ENCODE measurements around the gene KCND1.
"Not testable (repeated sequence)": the region's sequence is repeated elsewhere in the genome, so short reads cannot be mapped to it uniquely, and the experiment has no call there.

The KCND1 gene

DNA sequence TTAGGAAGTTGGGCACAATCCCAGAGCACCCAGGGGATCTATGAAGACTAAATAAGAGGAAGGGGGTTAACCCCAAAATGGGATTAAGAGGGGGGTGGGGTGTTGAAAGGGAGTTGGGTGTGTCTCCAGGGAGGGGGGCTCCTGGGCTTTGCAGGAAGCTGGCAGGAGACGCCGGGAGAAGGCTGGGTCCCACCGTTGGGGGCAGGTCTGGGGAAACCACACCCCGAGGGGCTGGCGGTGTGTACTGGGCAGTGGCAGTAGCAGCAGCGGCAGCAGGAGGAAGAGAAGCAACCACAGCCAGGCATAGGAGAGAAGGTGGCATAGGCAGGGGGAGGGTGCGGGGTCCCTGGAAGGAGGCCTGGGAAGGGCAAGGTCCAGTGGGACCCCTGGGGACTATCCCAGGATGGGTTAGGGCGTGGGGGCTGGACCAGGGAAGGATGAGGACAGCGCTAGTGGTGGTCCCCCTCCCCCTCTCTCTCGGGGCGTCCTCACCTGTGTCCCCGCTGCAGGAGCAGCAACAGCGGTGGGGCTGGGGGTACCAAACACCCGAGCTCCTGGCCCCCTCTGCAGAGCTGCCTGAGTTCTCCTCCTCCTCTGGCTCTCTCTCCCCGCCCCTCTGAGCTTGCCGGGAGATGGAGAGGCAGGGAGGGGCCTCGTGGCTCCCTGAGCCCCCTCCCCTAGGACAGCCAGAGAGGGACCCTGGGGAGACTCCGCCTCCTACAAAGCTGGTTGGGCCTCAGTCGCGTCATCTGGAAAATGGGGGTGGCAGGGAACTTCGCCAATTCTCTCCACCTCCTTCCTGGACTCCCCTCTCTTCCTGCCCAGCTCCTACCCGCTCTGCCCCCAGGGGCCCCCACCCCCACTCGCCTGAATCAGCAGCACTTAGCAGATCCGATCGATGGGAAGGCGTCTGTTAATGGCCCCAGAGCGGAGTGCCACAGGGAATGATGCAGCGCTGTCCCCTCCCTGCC is at the start of gene KCND1:
Gene KCND1 (minus strand): TSS at position 596 of the 971 bp plus-strand sequence. CDS start 1,573 bp downstream, outside the sequence.
- DNase-seq (ENCODE audit: low read depth in 2 of 2, low spot score in 1 of 2), result no peak

DNA sequence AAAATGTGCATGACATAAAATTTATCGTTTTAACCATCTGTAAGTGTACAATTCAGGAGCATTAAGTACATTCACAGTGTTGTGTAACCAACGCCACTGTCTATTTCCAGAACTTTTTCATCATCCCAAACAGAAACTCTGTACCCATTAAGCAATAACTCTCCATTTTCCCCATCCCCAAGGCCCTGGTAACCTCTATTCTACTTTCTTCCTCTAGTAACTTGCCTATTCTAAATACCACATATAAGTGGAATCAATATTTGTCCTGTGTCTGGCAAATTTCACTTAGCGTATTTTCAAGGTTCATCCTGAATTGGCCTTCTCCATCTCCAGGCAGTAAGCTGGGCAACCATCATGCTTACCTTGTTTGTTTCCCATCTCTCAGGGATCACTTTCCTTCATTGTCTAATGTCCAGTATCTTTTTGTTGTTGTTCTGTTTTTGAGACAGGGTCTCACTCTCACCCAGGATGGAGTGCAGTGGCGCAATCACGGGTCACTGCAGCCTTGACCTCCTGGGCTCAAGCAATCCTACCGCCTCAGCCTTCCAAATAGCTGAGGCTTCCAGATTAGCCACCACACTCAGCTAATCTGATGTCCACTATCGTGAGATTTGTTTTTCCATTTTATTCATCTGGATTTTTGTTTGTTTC is 48.1 kb upstream of the KCND1 start:
- no peak for DNase-seq (ENCODE audit: low read depth in 2 of 2, low spot score in 1 of 2)

DNA sequence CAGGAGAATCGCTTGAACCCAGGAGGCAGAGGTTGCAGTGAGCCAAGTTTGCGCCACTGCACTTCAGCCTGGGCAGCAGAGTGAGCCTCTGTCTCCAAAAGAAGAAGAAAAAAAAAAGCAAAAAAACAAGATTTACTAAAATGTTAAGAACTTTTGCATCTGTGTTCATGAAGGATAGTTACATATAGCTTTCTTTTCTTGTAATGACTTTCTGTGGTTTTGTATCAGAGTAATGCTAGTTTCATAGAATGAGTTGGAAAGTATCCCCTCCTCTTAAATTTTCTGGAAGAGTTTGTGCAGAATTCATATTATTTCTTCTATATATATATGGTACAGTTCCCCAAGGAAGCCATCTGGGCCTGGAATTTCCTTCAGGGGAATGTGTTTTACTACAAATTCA is 47.4 kb upstream of the KCND1 start:
- no peak for DNase-seq (ENCODE audit: low read depth in 2 of 2, low spot score in 1 of 2)

DNA sequence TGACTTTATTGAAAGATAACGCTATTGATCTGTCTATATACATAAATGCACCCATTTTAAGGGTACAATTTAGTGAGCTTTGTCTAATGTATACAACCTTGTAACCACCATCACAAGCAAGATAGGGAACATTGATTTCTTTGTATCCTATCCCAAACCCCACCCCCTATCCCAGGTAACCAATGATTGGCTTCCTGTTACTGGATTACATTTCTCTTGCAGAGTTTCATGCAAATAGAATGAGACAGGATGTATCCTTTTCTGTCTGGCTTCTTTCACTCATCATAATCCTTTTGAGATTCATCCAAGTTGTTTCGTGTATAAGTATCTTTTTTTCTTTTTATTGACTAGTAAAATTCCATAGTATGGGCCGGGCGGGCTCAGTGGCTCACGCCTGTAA is 32.1 kb upstream of the KCND1 start:
- DNase-seq (ENCODE audit: low read depth in 2 of 2, low spot score in 1 of 2), result no peak

DNA sequence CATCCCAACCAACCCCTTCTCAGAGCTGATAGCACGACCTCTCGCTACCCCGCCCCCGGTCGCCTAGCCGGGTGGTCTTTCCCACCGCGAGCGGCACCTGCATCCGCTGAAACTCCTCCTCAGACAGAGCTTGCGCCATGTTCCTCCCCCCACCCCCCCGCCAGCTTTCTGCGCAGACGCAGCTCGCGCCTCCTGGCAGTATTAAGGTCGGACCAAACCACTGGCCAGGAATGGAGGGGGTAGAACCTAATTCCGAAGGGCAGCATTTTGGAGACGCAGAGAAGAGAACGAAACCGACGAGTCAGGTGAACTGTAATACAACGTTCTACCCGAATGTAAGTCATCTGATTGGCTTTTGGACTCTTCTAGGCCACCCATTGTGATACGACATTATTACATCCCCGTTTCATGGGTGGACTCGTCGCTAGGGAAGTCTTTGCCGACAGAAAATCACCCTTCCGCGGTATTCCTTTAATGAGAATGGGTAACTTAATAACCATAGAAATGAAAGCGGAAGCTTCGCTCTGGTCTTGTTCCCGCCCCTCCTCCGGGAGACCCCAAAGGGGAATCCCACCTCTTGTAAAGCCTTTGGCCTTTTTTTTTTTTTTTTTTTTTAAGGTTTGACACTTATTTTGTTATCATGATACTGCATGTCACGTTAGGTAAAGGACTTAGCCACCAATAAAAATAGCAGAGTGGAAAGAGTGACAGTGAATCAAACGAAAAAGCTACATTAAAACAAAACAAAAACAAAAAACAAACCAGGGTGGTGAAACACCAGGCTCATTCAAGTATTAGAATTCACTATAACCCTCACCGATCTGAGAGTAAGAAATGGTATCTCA is 30.7 kb upstream of the KCND1 start, which contains the start of gene GRIPAP1:
Gene GRIPAP1 (minus strand): TSS at position 174 of the 845 bp plus-strand sequence. CDS start 35 bp downstream, at position 139.
- DNase-seq (ENCODE audit: low read depth in 2 of 2, low spot score in 1 of 2), result peak; percentile 41 to 59

- peak; percentile 8 to 16 for DNase-seq (ENCODE audit: low read depth in 2 of 2, low spot score in 1 of 2)
These were observed 30.0 kb upstream of the KCND1 start for GRCh38 chrX:49001521-49002090.

DNA sequence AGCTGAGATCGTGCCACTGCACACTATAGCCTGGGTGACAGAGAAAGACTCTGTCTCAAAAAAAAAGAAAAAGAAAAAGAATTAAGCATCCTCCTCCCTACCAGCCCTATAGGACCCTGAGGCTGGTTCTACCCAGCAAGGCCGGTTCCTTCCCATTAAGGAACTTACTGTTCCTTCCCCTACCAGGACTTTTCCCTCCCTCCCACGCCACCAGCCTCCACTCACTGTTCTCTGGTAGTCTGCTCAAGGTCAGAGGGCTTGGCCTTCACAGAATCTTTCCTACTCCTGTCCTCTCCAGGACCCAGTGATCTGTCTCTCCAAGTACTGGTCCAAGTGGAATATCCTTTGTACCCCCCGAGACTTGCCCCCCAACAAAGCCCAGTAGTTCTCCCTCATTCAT is 29.0 kb upstream of the KCND1 start:
- no peak for DNase-seq (ENCODE audit: low read depth in 2 of 2, low spot score in 1 of 2)

DNA sequence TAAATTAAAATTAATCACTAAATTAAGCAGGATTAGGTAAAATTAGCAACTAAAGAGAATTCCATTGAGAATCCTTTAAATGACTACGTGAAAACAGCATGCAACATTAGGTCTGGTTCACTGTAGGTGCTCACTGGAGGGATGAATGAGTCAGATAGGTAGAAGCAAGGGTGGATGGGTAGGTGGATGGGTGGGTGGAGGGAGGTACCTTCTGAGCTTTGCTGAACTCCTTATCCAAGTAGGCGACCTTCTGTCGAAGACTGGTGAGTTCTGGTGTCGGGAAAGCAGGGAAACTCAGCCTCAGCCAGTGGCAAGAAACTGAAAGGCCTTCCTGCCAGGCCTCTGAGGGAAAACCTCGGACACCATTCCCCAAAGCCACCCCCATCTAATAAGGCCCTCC is 27.4 kb upstream of the KCND1 start:
- DNase-seq (ENCODE audit: low read depth in 2 of 2, low spot score in 1 of 2), result no peak

DNA sequence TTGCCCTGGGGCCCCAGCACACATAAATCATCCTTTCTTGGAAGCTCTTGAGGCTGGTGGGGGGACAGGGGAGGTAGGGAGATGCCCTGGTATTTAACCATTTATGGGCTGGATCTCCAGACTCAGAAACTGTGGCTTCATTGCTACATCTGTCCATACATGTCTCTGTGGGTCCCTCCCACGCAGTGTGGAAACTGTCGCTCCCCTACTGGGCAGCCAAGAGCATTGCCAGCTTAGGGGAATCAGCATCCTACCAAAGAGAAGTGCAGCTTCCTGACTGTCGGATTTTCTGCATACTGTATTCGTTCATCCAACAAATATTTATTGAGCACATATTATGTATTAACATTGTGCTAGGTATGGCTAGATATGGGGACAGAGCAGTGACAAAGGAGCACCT is 26.7 kb upstream of the KCND1 start:
- DNase-seq (ENCODE audit: low read depth in 2 of 2, low spot score in 1 of 2), result no peak

GRCh38 chrX:48997865-48998264 is 26.2 kb upstream of the KCND1 start:
- no peak for DNase-seq (ENCODE audit: low read depth in 2 of 2, low spot score in 1 of 2)

DNA sequence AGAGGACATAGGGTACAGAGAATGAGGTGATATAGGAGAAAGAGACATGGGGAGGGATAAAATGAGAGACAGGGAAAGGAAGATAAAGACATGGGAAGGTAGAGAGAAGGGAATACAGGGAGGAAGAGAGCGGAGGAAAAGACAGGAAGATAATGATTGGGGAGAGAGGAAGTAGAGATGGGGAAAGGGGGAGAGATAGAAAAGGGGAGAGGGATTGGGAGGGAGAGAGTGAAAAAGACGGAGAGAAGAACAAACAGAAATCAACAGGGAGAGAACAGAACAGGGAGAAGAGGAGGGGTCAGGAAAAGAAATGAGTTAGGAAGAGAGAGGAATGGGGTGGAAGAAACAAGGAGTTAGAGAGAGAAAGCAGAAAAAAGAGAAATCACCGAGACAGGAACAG is 25.8 kb upstream of the KCND1 start:
- DNase-seq (ENCODE audit: low read depth in 2 of 2, low spot score in 1 of 2), result no peak

- no peak for DNase-seq (ENCODE audit: low read depth in 2 of 2, low spot score in 1 of 2)
These were observed 25.3 kb upstream of the KCND1 start for GRCh38 chrX:48996969-48997368.

DNA sequence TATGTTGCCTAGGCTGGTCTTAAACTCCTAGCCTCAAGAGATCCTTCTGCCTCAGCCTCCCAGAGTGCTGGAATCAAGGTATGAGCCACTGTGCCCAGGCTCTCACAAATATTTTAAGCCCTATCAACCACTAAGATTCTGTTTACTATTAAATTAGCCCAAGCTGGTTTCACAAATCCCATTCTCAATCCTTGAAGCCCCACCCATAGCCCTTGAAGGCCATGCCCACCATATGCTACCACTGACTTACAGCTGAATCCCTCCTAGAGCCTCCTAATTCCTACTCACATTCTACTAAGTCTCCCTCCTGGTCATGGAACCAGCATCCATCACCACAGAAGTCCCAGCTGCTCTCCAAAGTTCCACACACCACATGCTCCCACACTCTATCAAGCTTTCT is 20.7 kb upstream of the KCND1 start:
- no peak for DNase-seq (ENCODE audit: low read depth in 2 of 2, low spot score in 1 of 2)

GRCh38 chrX:48989483-48989882 is 17.8 kb upstream of the KCND1 start:
- DNase-seq (ENCODE audit: low read depth in 2 of 2, low spot score in 1 of 2), result no peak

DNA sequence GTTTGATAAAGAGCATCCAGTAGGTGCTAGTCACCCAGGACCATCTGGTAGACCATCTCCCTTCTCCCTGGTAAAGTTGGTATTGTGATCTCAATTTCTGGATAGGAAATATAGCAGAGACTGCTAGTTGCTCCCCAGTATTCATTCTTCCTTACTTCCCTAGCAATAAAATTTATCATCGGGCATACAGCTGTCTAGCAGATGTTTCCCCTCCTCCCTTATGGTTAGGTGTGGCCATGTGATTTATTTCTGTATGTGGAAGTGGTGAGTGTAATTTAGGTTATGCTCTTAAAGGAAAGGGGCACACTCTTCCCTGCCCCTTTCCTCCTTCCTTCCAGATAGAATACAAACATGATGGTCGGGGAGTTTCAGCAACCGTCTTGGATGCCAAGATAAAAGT is 12.3 kb upstream of the KCND1 start:
- no peak for DNase-seq (ENCODE audit: low read depth in 2 of 2, low spot score in 1 of 2)

- no peak for DNase-seq (ENCODE audit: low read depth in 2 of 2, low spot score in 1 of 2)
These were observed 11.4 kb upstream of the KCND1 start for GRCh38 chrX:48983081-48983480.

DNA sequence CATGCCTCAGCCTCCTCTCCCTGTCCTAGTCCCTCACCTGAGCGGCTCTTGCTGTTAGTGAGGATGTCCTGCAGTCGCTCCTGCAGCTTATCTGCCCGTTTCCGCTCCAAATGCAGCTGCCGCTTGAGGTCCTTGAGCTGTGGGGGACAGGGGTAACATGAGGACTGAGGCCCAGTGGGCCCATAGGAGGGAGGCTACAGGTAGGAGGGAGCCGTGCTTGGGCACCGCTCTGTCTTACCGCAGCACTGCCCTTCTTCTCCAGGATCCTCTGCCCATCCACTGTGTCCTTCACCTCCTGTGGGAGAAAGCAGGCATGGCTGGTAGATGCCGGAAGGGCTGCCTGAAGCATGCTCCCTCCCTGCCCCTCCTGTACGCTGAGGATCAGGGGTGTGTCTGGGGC is 9.5 kb upstream of the KCND1 start:
- DNase-seq (ENCODE audit: low read depth in 2 of 2, low spot score in 1 of 2), result no peak

DNA sequence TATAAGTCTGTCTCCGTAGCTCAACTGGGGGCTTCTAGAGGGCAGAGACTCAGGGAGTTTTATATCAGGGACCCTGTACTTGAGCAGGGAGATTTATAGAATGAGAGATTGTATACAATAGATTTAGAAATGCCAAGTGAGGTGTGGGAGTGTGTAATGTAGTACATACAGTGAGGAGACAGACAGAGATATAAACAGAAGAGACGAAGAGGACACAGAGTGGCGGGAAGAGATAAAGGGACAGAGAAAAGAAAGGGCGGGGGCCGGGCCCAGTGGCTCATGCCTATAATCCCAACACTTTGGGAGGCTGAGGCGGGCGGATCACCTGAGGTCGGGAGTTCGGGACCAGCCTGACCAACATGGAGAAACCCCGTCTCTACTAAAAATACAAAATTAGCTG is 8.7 kb upstream of the KCND1 start:
- not testable (repeated sequence) for DNase-seq (ENCODE audit: low read depth in 2 of 2, low spot score in 1 of 2)

DNA sequence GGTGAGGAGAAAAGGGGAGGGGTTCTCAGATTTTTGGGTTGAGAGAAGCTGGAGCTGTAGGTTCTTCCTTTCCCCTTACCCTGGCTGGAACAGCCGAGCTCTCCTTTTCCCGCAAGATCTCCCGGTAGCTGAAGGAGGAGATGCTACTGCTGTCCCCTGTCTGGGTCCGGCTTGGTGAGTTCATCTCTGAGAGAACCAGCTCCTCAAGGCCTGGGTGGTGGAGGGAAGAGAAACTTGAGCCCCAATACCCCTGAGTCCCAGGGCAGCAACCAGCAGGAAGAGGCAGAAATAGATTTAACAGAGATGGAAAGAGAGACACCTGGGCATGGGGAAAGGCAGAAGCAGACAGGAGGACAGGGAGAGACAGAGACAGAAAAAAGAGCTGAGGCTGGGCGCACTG is 6.6 kb upstream of the KCND1 start:
- no peak for DNase-seq (ENCODE audit: low read depth in 2 of 2, low spot score in 1 of 2)

DNA sequence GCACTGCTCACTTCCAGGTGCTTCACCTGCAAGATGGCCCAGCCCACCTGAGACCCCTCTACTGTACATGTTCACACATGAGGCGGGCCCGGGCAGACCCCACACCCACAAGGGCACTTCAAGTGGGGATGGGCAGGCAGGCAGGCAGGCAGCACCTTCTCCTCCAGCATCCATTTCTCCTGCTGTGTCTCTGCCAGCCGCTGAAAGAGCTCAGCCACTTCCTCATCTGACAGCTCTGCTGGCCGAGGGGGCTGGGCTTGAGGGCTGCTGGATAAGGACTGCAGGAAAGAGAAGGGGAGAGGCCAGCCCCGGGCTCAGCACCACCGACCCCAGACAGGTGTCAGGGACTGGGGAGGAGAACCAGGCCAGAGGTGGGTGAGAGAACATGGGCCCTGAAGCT is 4.4 kb upstream of the KCND1 start:
- DNase-seq (ENCODE audit: low read depth in 2 of 2, low spot score in 1 of 2), result no peak

GRCh38 chrX:48975541-48975940 is 3.9 kb upstream of the KCND1 start:
- DNase-seq (ENCODE audit: low read depth in 2 of 2, low spot score in 1 of 2), result no peak

Data from stimulated activated CD8-positive, alpha-beta memory T cell treated with anti-CD3 and anti-CD28 coated beads, Interleukin-4, amount 100 ng/mL, for 1 hour (primary cell).